SK-N-SH (cell line): ENCODE data around the gene KIT. TPM values are rescaled to one million over a fixed set of nuclear protein-coding genes. Genes with fewer than 3 reads are reported as not detected.

Experiments
- CTCF ChIA-PET: fragments of 300-600, 350-600 bp; formaldehyde crosslinking; extraction: SDS; loops from one replicate; lab custom pipeline; 2021; lab: Yijun Ruan, JAX
- POLR2A ChIA-PET: fragments of 350-600 bp; sonication (Branson Sonifier 250); formaldehyde crosslinking; extraction: SDS; loops from one replicate; lab custom pipeline; 2020; ENCODE audit warnings: antibody characterized with exemption, inconsistent platforms; lab: Yijun Ruan, JAX
- DNase-seq: peaks from one replicate; pipeline ENCODE4 v3.0.0; 2012
- H2AFZ ChIP-seq: fragments of 200-600 bp; sonication (generic); 2 replicates; pipeline ENCODE4 v1.8.1; 2016; ENCODE audit warnings: antibody characterized with exemption, mild to moderate bottlenecking, low read depth
- H3F3A ChIP-seq: fragments of 200-600 bp; sonication (generic); replicated peaks from 2 replicates; pipeline ENCODE3; 2016; ENCODE audit warnings: antibody characterized with exemption, mild to moderate bottlenecking; ENCODE audit not compliant: insufficient read depth
- H3K27ac ChIP-seq, 2 experiments: fragments of 200-500 bp in 1 of 2; fragments of 200-600 bp in 1 of 2; sonication (Bioruptor generic) in 1 of 2; sonication (generic), shearing (Covaris generic) in 1 of 2; 2 replicates each; pipeline versions ENCODE4 v1.5.1 to v1.6.1; 2014 to 2016; ENCODE audit warnings: low read depth in 2 of 2, inconsistent platforms in 1 of 2, low read length in 1 of 2, mild to moderate bottlenecking in 1 of 2, mixed read lengths in 1 of 2
- H3K27me3 ChIP-seq: fragments of 200-600 bp; sonication (generic), shearing (Covaris generic); 2 replicates; pipeline ENCODE4 v1.6.1; 2016; ENCODE audit warnings: mixed run types; ENCODE audit not compliant: insufficient read depth
- H3K36me3 ChIP-seq, 2 experiments: fragments of 200-500 bp in 1 of 2; fragments of 200-600 bp in 1 of 2; sonication (Bioruptor generic) in 1 of 2; sonication (generic) in 1 of 2; replicated peaks in 1 of 2; 2 replicates each; pipeline versions ENCODE3 to v1.5.1; 2014 to 2016; ENCODE audit warnings: low read length in 1 of 2, mild to moderate bottlenecking in 1 of 2; ENCODE audit not compliant: insufficient read depth in 2 of 2, control insufficient read depth in 1 of 2
- H3K4me1 ChIP-seq, 2 experiments: fragments of 200-500 bp in 1 of 2; fragments of 200-600 bp in 1 of 2; sonication (Bioruptor generic) in 1 of 2; sonication (generic), shearing (Covaris generic) in 1 of 2; 2 replicates each; pipeline versions ENCODE4 v1.5.1 to v1.6.1; 2014 to 2016; ENCODE audit warnings: low read depth in 1 of 2, low read length in 1 of 2, mixed run types in 1 of 2; ENCODE audit not compliant: insufficient read depth in 2 of 2, control insufficient read depth in 1 of 2
- H3K4me2 ChIP-seq: fragments of 200-600 bp; sonication (generic), shearing (Covaris generic); 2 replicates; pipeline ENCODE4 v1.6.1; 2017; ENCODE audit warnings: mixed run types
- H3K4me3 ChIP-seq, 2 experiments: fragments of 200-500 bp in 1 of 2; fragments of 200-600 bp in 1 of 2; sonication (Bioruptor generic) in 1 of 2; sonication (generic), shearing (Covaris generic) in 1 of 2; 2 replicates each; pipeline versions ENCODE4 v1.5.1 to v1.8.1; 2014 to 2016; ENCODE audit warnings: low read depth in 2 of 2, inconsistent platforms in 1 of 2, low read length in 1 of 2, mild to moderate bottlenecking in 1 of 2, mixed read lengths in 1 of 2, moderate library complexity in 1 of 2
- H3K79me2 ChIP-seq: fragments of 200-600 bp; sonication (generic); 2 replicates; pipeline ENCODE4 v1.8.1; 2017; ENCODE audit warnings: mild to moderate bottlenecking; ENCODE audit not compliant: insufficient read depth
- H3K9ac ChIP-seq: fragments of 200-600 bp; sonication (generic); 2 replicates; pipeline ENCODE4 v1.6.1; 2017; ENCODE audit warnings: mixed run types
- H3K9me2 ChIP-seq: fragments of 200-600 bp; sonication (generic); 2 replicates; pipeline ENCODE4 v1.6.1; 2017; ENCODE audit warnings: mixed run types
- H3K9me3 ChIP-seq: fragments of 200-600 bp; sonication (generic); 2 replicates; pipeline ENCODE4 v1.6.1; 2017; ENCODE audit warnings: mixed run types, mild to moderate bottlenecking, moderate library complexity
- H4K20me1 ChIP-seq: fragments of 200-600 bp; sonication (generic); 2 replicates; pipeline ENCODE4 v1.6.1; 2017; ENCODE audit warnings: mild to moderate bottlenecking, mixed run types; ENCODE audit not compliant: insufficient read depth
- EP300 ChIP-seq, 2 experiments: IDR thresholded peaks; 2 replicates each; pipeline versions ENCODE4 v1.4.0 to v1.6.1; 2012; ENCODE audit warnings: borderline replicate concordance in 1 of 2, low read depth in 1 of 2, low read length in 1 of 2
- FOSL2 ChIP-seq: IDR thresholded peaks from 2 replicates; pipeline ENCODE4 v1.4.0; 2012; ENCODE audit warnings: low read depth, mild to moderate bottlenecking, moderate library complexity, borderline replicate concordance
- FOXJ3 ChIP-seq: sonication (generic); formaldehyde crosslinking; IDR thresholded peaks from 2 replicates; pipeline ENCODE4 v1.5.1; 2020; ENCODE audit warnings: mild to moderate bottlenecking, missing genetic modification reagents
- FOXM1 ChIP-seq: IDR thresholded peaks from 2 replicates; pipeline ENCODE4 v1.4.0; 2012; ENCODE audit warnings: low read depth, mild to moderate bottlenecking
- JUND ChIP-seq: IDR thresholded peaks from 2 replicates; pipeline ENCODE4 v1.4.0; 2012
- MAX ChIP-seq: IDR thresholded peaks from 2 replicates; pipeline ENCODE4 v1.4.0; 2012; ENCODE audit warnings: low read depth
- MEF2A ChIP-seq: IDR thresholded peaks from 2 replicates; pipeline ENCODE4 v1.4.0; 2012; ENCODE audit warnings: low read depth, borderline replicate concordance
- NFIC ChIP-seq: IDR thresholded peaks from 2 replicates; pipeline ENCODE4 v1.4.0; 2012; ENCODE audit warnings: borderline replicate concordance
- NRF1 ChIP-seq: IDR thresholded peaks from 2 replicates; pipeline ENCODE4 v1.6.1; 2012; ENCODE audit warnings: low read depth, mild to moderate bottlenecking, low read length
- POLR2AphosphoS5 ChIP-seq: IDR thresholded peaks from 2 replicates; pipeline ENCODE4 v1.6.1; 2012; ENCODE audit warnings: low read depth, low read length
- RAD21 ChIP-seq: IDR thresholded peaks from 2 replicates; pipeline ENCODE4 v1.6.1; 2012; ENCODE audit warnings: mild to moderate bottlenecking, low read length
- RXRA ChIP-seq: IDR thresholded peaks from 2 replicates; pipeline ENCODE4 v1.4.0; 2012; ENCODE audit warnings: low read depth, mild to moderate bottlenecking, borderline replicate concordance
- SIN3A ChIP-seq: IDR thresholded peaks from 2 replicates; pipeline ENCODE4 v1.6.1; 2012; ENCODE audit warnings: low read depth, mild to moderate bottlenecking, low read length, moderate library complexity, borderline replicate concordance
- TCF12 ChIP-seq: IDR thresholded peaks from 2 replicates; pipeline ENCODE4 v1.4.0; 2012
- TEAD4 ChIP-seq: IDR thresholded peaks from 2 replicates; pipeline ENCODE4 v1.4.0; 2012; ENCODE audit warnings: mild to moderate bottlenecking, borderline replicate concordance; ENCODE audit not compliant: insufficient read depth
- WGBS: methylation state at CpG from one replicate; pipeline ENCODE4 v1.1.6; 2017; ENCODE audit warnings: low lambda C conversion rate; 5-methylcytosine and 5-hydroxymethylcytosine counted together
- polyA plus RNA-seq, 3 experiments: library from polyadenylated mRNA; depleted of rRNA; stranded (reverse); fragments of >200 nt; gene quantifications; 2 replicates each; pipeline ENCODE4 v1.2.3, GENCODE V29; 2012
- TF ChIP-seq, protein P1 (sequence below): IDR thresholded peaks from 2 replicates; pipeline ENCODE4 v1.4.0; 2012; ENCODE audit warnings: low read depth, borderline replicate concordance
- TF ChIP-seq, protein P2 (sequence below): fragments of 150-350 bp; IDR thresholded peaks from 2 replicates; pipeline ENCODE4 v1.6.1; 2017; ENCODE audit warnings: antibody characterized with exemption, low read length, low read depth, borderline replicate concordance
- TF ChIP-seq, protein P3 (sequence below): IDR thresholded peaks from 2 replicates; pipeline ENCODE4; 2012

The KIT gene
- polyA plus RNA-seq, 1 of the 3 experiments (the other 2 are of a cell fraction), result 0.79 TPM

DNA sequence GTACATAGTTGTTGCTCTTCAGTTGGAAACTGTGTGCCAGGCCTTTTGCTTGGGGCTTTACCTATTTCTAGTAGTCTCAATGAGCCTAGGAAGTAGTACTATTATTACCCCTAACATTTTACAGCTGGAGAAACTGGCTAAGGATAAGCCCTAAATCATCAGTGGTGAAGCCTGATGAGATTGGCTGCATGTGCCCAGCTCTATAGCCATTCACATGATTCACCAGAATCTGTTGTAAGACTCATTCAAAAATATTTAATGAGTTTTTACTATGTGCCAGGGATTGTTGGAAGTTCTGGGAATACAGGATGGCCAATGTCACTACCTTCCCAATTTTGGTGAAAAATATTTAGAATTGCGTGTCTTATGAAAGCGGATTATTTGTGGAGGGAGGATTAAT lies 2.8 kb downstream of the KIT start (continued):
- TF ChIP-seq SIN3A, result no peak
- no peak for TF ChIP-seq FOXJ3 (CRISPR knock-in tag)
- TF ChIP-seq, protein P1, sequence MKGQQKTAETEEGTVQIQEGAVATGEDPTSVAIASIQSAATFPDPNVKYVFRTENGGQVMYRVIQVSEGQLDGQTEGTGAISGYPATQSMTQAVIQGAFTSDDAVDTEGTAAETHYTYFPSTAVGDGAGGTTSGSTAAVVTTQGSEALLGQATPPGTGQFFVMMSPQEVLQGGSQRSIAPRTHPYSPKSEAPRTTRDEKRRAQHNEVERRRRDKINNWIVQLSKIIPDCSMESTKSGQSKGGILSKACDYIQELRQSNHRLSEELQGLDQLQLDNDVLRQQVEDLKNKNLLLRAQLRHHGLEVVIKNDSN, result no peak
- no peak for TF ChIP-seq FOXM1

DNA sequence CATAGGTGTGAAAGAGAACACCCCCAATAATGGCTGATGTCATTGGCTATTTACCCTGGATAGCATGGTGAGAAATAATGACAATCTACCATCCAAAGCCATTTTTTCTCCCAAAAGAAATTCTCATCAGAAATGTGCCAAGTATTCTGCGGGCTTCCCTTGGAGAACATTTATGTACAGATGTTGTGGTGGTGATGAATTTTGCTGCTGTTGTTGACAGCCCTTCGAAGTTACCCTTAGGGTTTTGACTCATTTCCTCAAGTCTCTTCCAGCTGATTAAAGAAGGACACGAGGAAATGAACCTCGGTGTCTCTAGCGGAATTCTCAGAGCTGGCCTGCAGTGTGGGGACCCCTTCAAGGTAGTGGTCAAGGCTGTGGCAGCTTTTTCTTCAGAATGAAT lies 3.4 kb downstream of the KIT start:
- TF ChIP-seq, protein P2, sequence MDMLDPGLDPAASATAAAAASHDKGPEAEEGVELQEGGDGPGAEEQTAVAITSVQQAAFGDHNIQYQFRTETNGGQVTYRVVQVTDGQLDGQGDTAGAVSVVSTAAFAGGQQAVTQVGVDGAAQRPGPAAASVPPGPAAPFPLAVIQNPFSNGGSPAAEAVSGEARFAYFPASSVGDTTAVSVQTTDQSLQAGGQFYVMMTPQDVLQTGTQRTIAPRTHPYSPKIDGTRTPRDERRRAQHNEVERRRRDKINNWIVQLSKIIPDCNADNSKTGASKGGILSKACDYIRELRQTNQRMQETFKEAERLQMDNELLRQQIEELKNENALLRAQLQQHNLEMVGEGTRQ, result no peak
- TF ChIP-seq SIN3A (no peak), FOXM1 (no peak), TEAD4 (no peak), EP300 (IDR thresholded peaks at IDR 0.05; ENCODE audit: borderline replicate concordance in 1 of 2, low read depth in 1 of 2, low read length in 1 of 2) (no peak)
- peaks cover 3% of the 10 kb centered on the region; the same call in 1 of the 2 replicates for H4K20me1 ChIP-seq
- no peaks in the 10 kb centered on the region for H3K9me3 ChIP-seq
- WGBS, result 58% methylated on average over 5 of the region's 5 CpGs
- no peak overlapping the region for H2AFZ ChIP-seq
- peaks cover 22% of the 10 kb centered on the region for H3F3A ChIP-seq
- H3K4me2 ChIP-seq, result peak overlapping the region; percentile 54
- H3K36me3 ChIP-seq, result no peaks in the 10 kb centered on the region
- peaks cover 11 to 13% of the 10 kb centered on the region in 2 experiments; a peak in 3 of 4 replicates for H3K4me1 ChIP-seq
- ChIA-PET CTCF (interaction anchor here (1.1 to 3.9 kb wide), 3 partner anchors 76 to 343 kb away, joined by 3 to 20 read pairs (median 3); no protein-coding TSS in a partner anchor), POLR2A (no interaction called here)
- H3K9me2 ChIP-seq, result no peaks in the 10 kb centered on the region
- 0 out of 2 replicates have a peak, but pooled peaks cover 14% of the 10 kb centered on the region for H3K27me3 ChIP-seq
- H3K79me2 ChIP-seq, result no peaks in the 10 kb centered on the region
- H3K27ac ChIP-seq, result peak overlapping the region in 1 of 2 experiments; percentile 65; a peak in 2 of 4 replicates
- no peak overlapping the region for H3K4me3 ChIP-seq
- DNase-seq, result no peak
- no peak overlapping the region for H3K9ac ChIP-seq

- peak overlapping the region; percentile 64 for H3K4me2 ChIP-seq
- ChIA-PET CTCF (interaction anchor here (1.4 to 3.9 kb wide), 2 partner anchors 75 to 300 kb away, joined by 3 to 20 read pairs; no protein-coding TSS in a partner anchor), POLR2A (no interaction called here)
- WGBS, result 20% methylated on average over 4 of the region's 4 CpGs
- H4K20me1 ChIP-seq, result peaks cover 3% of the 10 kb centered on the region; the same call in 1 of the 2 replicates
- H3K27me3 ChIP-seq, result 0 out of 2 replicates have a peak, but pooled peaks cover 14% of the 10 kb centered on the region
- DNase-seq, result no peak
- no peaks in the 10 kb centered on the region for H3K9me2 ChIP-seq
- no peaks in the 10 kb centered on the region for H3K9me3 ChIP-seq
- H3K79me2 ChIP-seq, result no peaks in the 10 kb centered on the region
- peaks cover 11 to 13% of the 10 kb centered on the region in 2 experiments; a peak in 3 of 4 replicates for H3K4me1 ChIP-seq
- H3F3A ChIP-seq, result peaks cover 22% of the 10 kb centered on the region
- H3K4me3 ChIP-seq, result no peak overlapping the region
- H2AFZ ChIP-seq, result no peak overlapping the region
- peak in 1 of 2 experiments; percentile 60; a peak in 2 of 4 replicates for TF ChIP-seq EP300 (IDR thresholded peaks at IDR 0.05; ENCODE audit: borderline replicate concordance in 1 of 2, low read depth in 1 of 2, low read length in 1 of 2)
- TF ChIP-seq FOSL2, result peak; percentile 72
- TF ChIP-seq NRF1, result no peak
- peak; percentile 48; the same call in 1 of the 2 replicates for TF ChIP-seq TEAD4
- TF ChIP-seq MAX, result peak; percentile 49; the same call in 1 of the 2 replicates
- TF ChIP-seq POLR2AphosphoS5, result peak; percentile 32; the same call in 1 of the 2 replicates
- peak; percentile 71 for TF ChIP-seq JUND
- no peak for TF ChIP-seq RAD21
- peak; percentile 92 for TF ChIP-seq RXRA
- 0 out of 2 replicates have a peak, but pooled peaks have one; percentile 39 for TF ChIP-seq MEF2A
- TF ChIP-seq, protein P2, result no peak
- TF ChIP-seq NFIC, result peak; percentile 89
- peak; percentile 56; the same call in 1 of the 2 replicates for TF ChIP-seq TCF12
- TF ChIP-seq, protein P3, sequence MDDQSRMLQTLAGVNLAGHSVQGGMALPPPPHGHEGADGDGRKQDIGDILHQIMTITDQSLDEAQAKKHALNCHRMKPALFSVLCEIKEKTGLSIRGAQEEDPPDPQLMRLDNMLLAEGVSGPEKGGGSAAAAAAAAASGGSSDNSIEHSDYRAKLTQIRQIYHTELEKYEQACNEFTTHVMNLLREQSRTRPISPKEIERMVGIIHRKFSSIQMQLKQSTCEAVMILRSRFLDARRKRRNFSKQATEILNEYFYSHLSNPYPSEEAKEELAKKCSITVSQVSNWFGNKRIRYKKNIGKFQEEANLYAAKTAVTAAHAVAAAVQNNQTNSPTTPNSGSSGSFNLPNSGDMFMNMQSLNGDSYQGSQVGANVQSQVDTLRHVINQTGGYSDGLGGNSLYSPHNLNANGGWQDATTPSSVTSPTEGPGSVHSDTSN, result peak; percentile 71
- no peak overlapping the region for H3K9ac ChIP-seq
- peak overlapping the region in 1 of 2 experiments; percentile 65; a peak in 2 of 4 replicates for H3K27ac ChIP-seq
- H3K36me3 ChIP-seq, result no peaks in the 10 kb centered on the region
Observed at GRCh38 chr4:54661686-54662085, 3.9 kb downstream of the KIT start.
